Upper lobe of left lung (tissue), 6 donors: Measurements from ENCODE around the gene SCO2. TPM values are rescaled to one million over a fixed set of nuclear protein-coding genes. Genes with fewer than 3 reads are reported as not detected.

Source experiments
- ATAC-seq, 2 donors: fragments of 200-7000 bp; cut with Tn5 transposase; one replicate each; pipeline ENCODE4 v1.9.1; 2022; ENCODE audit warnings: mild to moderate bottlenecking in 2 of 2, moderate library complexity in 2 of 2; ENCODE audit not compliant: low FRiP score in 2 of 2
- DNase-seq, 2 donors: peaks; one replicate each; pipeline ENCODE4 v3.0.0-alpha.2; 2019 to 2020
- H3K27ac ChIP-seq, 4 donors: fragments of 200-600 bp; sonication (generic); one replicate each; pipeline ENCODE4 v1.5.1; 2016 to 2019
- H3K27me3 ChIP-seq, 4 donors: fragments of 200-600 bp; sonication (generic); one replicate each; pipeline ENCODE4 v1.5.1; 2017 to 2019
- H3K36me3 ChIP-seq, 4 donors: fragments of 200-600 bp; sonication (generic); one replicate each; pipeline ENCODE4 v1.5.1; 2016 to 2019
- H3K4me1 ChIP-seq, 4 donors: fragments of 200-600 bp; sonication (generic); one replicate each; pipeline ENCODE4 v1.5.1; 2018 to 2019
- H3K4me3 ChIP-seq, 4 donors: fragments of 200-600 bp; sonication (generic); one replicate each; pipeline ENCODE4 v1.5.1; 2017 to 2019; ENCODE audit warnings: mild to moderate bottlenecking in 2 of 4, moderate library complexity in 1 of 4
- H3K9me3 ChIP-seq, 4 donors: fragments of 200-600 bp; sonication (generic); one replicate each; pipeline ENCODE4 v1.5.1; 2018 to 2019
- EP300 ChIP-seq, 4 donors: sonication (generic); formaldehyde crosslinking; IDR thresholded peaks; one replicate each; pipeline ENCODE4 v1.5.1; 2017; ENCODE audit warnings: antibody characterized with exemption in 4 of 4, control low read depth in 2 of 4
- POLR2A ChIP-seq, 4 donors: fragments of 450-650 bp; IDR thresholded peaks; one replicate each; pipeline ENCODE4 v1.5.1; 2016 to 2017; ENCODE audit warnings: antibody characterized with exemption in 4 of 4, mild to moderate bottlenecking in 2 of 4
- POLR2AphosphoS5 ChIP-seq, 2 donors: sonication (generic); formaldehyde crosslinking; IDR thresholded peaks; one replicate each; pipeline ENCODE4 v1.5.1; 2017; ENCODE audit warnings: antibody characterized with exemption in 2 of 2
- WGBS, 2 donors: methylation state at CpG; one replicate each; pipeline ENCODE4 v1.1.5; 2017 to 2018; 5-methylcytosine and 5-hydroxymethylcytosine counted together
- total RNA-seq, 6 donors: library from RNA; depleted of rRNA in 4 of 6; stranded (reverse); fragments of >200 nt in 4 of 6; gene quantifications; one replicate each; pipeline versions ENCODE4 v1.1.0 to v1.2.1, GENCODE V29; 2016 to 2021
- TF ChIP-seq, protein P1 (sequence below), 6 experiments: fragments of 450-650 bp in 4 of 6; fragments of 200-600 bp in 2 of 6; sonication (generic) in 2 of 6; IDR thresholded peaks; one replicate each; pipeline ENCODE4 v1.5.1; 2016 to 2019; ENCODE audit warnings: antibody characterized with exemption in 6 of 6
- donor health status: DM: no; HTN: no; CAD: no; lungs with moderate emphysema.
- donor health status: DM: no; HTN: yes; CAD: no; lungs with severe emphysema.

Gene SCO2
- total RNA-seq, 6 donors from 2014 or later, result 1.7 to 14.0 (median 9.2) TPM; not detected in 1

DNA sequence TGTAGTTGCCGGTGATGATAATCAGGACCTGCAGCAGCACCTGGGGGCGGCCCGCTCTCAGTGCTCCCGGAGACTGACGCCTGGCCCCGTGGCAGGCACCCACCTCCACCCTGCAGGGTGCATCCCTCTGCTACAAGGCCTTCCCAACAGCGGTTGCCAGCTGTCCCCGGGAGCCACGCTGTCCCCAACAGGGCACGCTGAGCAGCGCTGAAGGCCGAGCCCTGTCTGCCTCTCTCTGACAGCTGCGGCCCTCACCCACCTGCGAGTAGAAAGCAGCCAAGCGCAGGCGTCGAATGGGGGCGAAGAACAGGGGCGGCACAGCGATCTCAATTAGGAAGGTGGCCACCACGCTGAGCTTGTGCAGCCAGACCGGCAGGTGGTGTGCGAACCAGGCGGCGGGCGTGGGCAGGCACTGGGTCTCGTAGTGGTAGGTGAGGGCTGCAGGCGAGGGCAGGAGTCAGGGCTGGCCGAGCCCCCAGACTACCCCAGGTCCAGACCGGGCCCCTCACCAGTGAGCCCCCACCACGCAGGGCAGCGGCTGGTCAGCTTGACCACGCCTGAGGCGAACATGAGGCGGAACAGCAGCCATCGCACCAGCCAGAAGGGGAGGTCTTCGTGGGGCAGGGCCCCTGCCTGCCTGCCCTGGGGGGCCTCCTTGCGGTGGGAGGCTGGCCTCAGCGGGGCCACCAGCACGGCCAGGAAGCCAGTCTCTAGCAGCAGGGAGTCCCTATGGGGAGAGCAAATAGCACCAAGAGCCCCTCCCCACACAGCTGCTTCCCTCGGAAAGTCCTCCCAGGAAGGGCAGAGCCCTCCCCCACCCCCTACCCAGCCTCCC is 19.4 kb downstream of the SCO2 start:
- H3K27me3 ChIP-seq, result no peaks in the 10 kb centered on the region
- peaks cover 15 to 40% (median 36%) of the 10 kb centered on the region in 4 donors for H3K36me3 ChIP-seq
- H3K27ac ChIP-seq, result peak overlapping the region in 1 of 4 donors; percentile 91
- H3K4me1 ChIP-seq, result peaks cover 19 to 39% (median 24%) of the 10 kb centered on the region in 4 donors
- TF ChIP-seq EP300 (IDR thresholded peaks at IDR 0.05) (no peak), POLR2AphosphoS5 (IDR thresholded peaks at IDR 0.05) (no peak), POLR2A (IDR thresholded peaks at IDR 0.05) (no peak)
- TF ChIP-seq, protein P1, sequence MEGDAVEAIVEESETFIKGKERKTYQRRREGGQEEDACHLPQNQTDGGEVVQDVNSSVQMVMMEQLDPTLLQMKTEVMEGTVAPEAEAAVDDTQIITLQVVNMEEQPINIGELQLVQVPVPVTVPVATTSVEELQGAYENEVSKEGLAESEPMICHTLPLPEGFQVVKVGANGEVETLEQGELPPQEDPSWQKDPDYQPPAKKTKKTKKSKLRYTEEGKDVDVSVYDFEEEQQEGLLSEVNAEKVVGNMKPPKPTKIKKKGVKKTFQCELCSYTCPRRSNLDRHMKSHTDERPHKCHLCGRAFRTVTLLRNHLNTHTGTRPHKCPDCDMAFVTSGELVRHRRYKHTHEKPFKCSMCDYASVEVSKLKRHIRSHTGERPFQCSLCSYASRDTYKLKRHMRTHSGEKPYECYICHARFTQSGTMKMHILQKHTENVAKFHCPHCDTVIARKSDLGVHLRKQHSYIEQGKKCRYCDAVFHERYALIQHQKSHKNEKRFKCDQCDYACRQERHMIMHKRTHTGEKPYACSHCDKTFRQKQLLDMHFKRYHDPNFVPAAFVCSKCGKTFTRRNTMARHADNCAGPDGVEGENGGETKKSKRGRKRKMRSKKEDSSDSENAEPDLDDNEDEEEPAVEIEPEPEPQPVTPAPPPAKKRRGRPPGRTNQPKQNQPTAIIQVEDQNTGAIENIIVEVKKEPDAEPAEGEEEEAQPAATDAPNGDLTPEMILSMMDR (IDR thresholded peaks at IDR 0.05), result no peak
- H3K9me3 ChIP-seq, result no peaks in the 10 kb centered on the region
- WGBS, 2 donors, result 92 to 96% methylated on average over 22 to 38 of the region's 41 CpGs
- DNase-seq, result peak in 1 of 2 donors; percentile 86
- no peak for ATAC-seq
- H3K4me3 ChIP-seq, result peak overlapping the region in 2 of 4 donors; percentile 81 to 99

- peaks cover 15 to 36% (median 34%) of the 10 kb centered on the region in 4 donors for H3K36me3 ChIP-seq
- ATAC-seq (no peak), DNase-seq (no peak)
- no peak overlapping the region for H3K27ac ChIP-seq
- no peak for TF ChIP-seq POLR2AphosphoS5 (IDR thresholded peaks at IDR 0.05)
- TF ChIP-seq, protein P1 (IDR thresholded peaks at IDR 0.05), result no peak
- no peak for TF ChIP-seq EP300 (IDR thresholded peaks at IDR 0.05)
- TF ChIP-seq POLR2A (IDR thresholded peaks at IDR 0.05), result no peak
- no peaks in the 10 kb centered on the region for H3K9me3 ChIP-seq
- no peak overlapping the region for H3K4me3 ChIP-seq
- H3K27me3 ChIP-seq, result no peaks in the 10 kb centered on the region
- peaks cover 19 to 39% (median 24%) of the 10 kb centered on the region in 4 donors for H3K4me1 ChIP-seq
- WGBS, 2 donors, result 94 to 96% methylated on average over 11 to 13 of the region's 14 CpGs
Measured at GRCh38 chr22:50505276-50505775, 20.1 kb downstream of the SCO2 start.

DNA sequence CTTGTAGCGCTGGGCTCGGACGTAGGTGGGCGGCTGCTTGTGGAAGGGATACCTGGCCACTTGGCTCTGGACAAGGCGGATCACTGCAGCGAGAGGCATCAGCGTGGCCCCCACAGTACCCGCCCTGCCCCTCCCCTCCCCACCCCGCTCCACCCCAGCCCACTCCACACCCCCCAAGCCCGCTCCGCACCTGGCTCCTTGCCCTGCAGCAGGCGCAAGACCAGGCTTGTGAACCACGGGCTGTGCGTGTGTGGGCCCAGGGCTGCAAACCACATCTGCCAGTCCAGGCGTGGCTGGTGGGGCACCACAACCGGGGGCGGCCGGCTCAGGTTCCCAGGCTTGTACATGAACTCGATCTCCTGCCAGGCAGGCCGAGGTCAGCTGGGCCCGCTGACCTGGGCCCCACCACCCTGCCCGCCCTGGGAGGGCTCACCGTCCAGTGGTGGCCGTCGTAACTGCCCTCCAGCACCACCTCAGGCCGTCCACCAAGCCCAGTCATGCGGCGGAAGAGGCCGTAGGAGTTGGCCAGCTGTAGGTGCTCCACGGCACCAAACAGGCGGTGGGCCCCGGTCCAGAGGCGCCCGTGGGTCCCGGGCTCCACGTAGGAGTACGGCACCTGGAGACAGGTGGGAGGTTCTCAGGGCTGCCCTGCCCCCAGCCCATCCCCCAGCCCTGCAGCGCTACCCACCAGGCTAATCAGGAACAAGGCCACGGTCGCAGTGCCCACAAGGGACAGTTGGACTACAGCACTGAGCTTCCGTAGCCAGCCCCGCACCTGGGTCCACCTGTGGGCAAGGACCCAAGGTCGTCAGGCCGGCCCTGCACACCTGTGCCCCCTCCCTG is 20.8 kb downstream of the SCO2 start:
- ATAC-seq (no peak), DNase-seq (peak in 1 of 2 donors; percentile 83)
- Histone ChIP-seq H3K9me3 (no peaks in the 10 kb centered on the region), H3K36me3 (peaks cover 15 to 36% (median 33%) of the 10 kb centered on the region in 4 donors), H3K27me3 (no peaks in the 10 kb centered on the region), H3K27ac (no peak overlapping the region), H3K4me3 (no peak overlapping the region), H3K4me1 (peaks cover 19 to 35% (median 22%) of the 10 kb centered on the region in 4 donors)
- WGBS, 2 donors, result 96% methylated on average over 42 of the region's 44 CpGs; no CpG with 5 or more reads in 1 of the 2 donors
- TF ChIP-seq POLR2AphosphoS5 (IDR thresholded peaks at IDR 0.05) (no peak), POLR2A (IDR thresholded peaks at IDR 0.05) (no peak), EP300 (IDR thresholded peaks at IDR 0.05) (no peak)
- TF ChIP-seq, protein P1 (IDR thresholded peaks at IDR 0.05), result no peak

GRCh38 chr22:50503475-50504145 is 21.8 kb downstream of the SCO2 start:
- Histone ChIP-seq H3K4me1 (peaks cover 12 to 26% (median 16%) of the 10 kb centered on the region in 4 donors), H3K27ac (no peak overlapping the region), H3K9me3 (no peaks in the 10 kb centered on the region), H3K4me3 (no peak overlapping the region), H3K27me3 (no peaks in the 10 kb centered on the region), H3K36me3 (peaks cover 15 to 36% (median 33%) of the 10 kb centered on the region in 4 donors)
- 93 to 96% methylated on average over 13 to 19 of the region's 26 CpGs for WGBS, 2 donors
- ATAC-seq (no peak), DNase-seq (no peak)
- no peak for TF ChIP-seq POLR2AphosphoS5 (IDR thresholded peaks at IDR 0.05)
- no peak for TF ChIP-seq EP300 (IDR thresholded peaks at IDR 0.05)
- TF ChIP-seq POLR2A (IDR thresholded peaks at IDR 0.05), result no peak
- TF ChIP-seq, protein P1 (IDR thresholded peaks at IDR 0.05), result no peak
